ENCODE measurements around the gene ICAM3. TPM values are rescaled to one million over a fixed set of nuclear protein-coding genes. Genes with fewer than 3 reads are reported as not detected.

ICAM3 gene
- total RNA-seq, 1 experiment from 2014 or later, result 5.0 TPM

DNA sequence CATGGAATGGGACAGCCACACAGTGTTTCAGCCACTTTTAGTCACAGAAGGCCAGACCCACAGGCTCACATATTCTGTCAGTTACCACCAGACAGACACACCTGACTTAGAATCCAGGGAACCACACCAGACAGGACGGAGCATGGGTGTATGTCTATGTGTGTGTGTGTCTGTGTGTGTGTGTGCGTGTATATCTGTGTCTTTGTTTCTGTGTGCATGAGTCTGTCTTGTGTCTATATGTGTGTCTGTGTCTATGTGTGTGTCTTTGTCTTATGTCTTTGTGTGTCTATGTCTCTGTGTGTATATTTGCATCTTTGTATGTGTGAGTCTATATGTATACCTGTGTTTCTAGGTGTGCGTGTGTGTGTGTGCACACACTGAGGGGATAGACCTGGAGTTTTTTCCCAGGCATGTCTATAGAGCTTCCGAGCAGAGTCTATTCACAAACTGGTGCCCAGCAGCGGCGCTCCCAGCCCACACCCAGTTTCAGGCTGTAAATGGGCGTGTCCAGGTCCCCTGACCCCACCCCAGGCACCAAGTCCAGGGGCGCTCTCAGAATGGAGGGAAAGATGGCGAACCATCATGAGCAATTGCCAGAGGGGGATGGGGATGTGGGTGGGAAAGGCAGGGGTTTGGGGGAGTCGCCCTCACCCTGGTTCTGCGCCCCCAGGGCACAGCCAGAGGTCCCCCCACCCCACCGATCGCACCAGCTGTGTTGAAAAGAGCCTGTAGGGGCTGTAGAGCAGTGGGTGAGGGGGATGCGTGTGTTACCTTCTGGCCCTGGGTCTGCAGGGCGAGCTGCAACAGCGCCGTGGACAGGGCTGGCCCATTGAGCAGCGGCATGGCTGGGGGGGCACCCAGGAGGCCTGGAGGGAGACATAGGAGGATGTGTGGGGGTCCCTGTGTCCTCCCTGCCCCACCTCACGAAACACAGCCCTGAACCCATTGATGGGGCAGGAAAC is 17.3 kb downstream of the ICAM3 start:
- DNase-seq (ENCODE audit: extremely low read depth, low read depth), result no peak

GRCh38 chr19:10321417-10321797 is 18.0 kb downstream of the ICAM3 start:
- DNase-seq (ENCODE audit: extremely low read depth, low read depth), result no peak

- no peak for DNase-seq (ENCODE audit: extremely low read depth, low read depth)
These were observed 18.6 kb downstream of the ICAM3 start for GRCh38 chr19:10320602-10321416.

GRCh38 chr19:10318807-10319682 is 20.4 kb downstream of the ICAM3 start:
- DNase-seq (ENCODE audit: extremely low read depth, low read depth), result no peak

DNA sequence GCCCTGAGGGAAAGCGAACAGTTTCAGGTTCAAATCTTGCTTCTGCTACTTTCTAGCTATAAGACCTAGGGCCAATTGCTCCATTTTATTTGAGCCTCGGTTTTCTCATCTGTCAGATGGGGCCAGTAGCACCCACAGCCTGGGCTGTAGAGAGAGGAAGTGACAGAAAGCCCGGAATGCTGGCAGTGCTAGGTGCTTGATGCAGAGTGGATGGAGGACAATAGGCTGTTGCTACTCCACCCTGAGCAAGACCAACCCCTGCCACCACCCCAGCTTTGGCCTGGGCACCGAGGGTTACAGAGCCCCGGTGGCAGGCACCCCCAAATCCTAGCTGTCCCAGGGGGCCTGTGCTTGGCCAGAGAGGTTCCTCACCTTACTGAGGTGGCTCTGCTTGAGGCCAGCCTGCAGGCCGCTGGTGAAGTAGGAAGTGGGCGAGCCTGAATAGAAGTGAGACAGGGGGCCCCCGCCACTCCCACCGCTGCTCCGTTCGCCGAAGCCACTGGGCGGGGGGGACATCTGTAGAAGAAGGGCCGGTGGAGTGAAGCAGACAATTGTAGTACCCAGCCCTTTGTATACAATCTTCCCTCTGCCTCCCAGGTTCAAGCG is 21.5 kb downstream of the ICAM3 start:
- DNase-seq (ENCODE audit: extremely low read depth, low read depth), result no peak

- no peak for DNase-seq (ENCODE audit: extremely low read depth, low read depth)
These were observed 22.2 kb downstream of the ICAM3 start for GRCh38 chr19:10317045-10317856.

DNA sequence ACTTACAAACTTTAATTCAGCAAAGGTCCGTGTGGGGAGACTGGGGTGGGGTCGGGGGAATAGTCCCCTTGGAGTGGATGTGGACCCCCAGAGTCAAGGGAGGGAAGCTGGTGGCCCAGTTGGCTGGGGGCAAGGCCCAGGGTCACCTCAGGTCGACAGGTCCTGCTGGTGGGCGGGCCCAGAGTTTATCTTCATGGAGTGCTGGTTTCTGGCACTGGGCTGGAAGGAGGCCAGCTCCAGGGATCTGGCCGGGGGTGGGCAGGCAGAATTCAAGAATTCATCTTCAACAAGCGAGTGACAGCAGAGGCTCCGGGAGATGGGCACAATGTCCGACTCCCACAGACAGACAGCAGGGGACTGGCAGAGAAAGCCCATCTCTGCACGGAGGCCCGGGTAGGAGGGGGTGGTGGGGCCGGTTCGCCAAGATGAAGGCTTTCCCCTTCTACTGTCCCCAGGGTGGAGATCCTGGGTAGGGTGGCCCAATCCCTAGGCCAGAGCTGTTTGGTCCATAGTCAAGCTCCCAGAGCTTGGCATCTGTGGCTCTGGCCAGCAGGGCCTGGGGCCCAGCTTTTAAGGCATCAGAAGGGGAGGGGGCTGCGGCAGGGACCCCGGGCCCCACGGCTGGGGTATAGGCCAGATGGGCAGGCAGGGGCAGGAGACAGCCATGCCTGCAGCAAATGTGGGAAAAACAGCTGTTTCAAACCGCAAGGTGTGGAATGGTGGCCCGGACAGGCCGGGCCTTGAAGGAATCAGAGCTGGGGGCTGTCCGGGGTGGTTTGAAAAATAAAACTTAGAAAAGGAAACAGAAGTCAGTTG is 23.0 kb downstream of the ICAM3 start:
- DNase-seq (ENCODE audit: extremely low read depth, low read depth), result no peak

DNA sequence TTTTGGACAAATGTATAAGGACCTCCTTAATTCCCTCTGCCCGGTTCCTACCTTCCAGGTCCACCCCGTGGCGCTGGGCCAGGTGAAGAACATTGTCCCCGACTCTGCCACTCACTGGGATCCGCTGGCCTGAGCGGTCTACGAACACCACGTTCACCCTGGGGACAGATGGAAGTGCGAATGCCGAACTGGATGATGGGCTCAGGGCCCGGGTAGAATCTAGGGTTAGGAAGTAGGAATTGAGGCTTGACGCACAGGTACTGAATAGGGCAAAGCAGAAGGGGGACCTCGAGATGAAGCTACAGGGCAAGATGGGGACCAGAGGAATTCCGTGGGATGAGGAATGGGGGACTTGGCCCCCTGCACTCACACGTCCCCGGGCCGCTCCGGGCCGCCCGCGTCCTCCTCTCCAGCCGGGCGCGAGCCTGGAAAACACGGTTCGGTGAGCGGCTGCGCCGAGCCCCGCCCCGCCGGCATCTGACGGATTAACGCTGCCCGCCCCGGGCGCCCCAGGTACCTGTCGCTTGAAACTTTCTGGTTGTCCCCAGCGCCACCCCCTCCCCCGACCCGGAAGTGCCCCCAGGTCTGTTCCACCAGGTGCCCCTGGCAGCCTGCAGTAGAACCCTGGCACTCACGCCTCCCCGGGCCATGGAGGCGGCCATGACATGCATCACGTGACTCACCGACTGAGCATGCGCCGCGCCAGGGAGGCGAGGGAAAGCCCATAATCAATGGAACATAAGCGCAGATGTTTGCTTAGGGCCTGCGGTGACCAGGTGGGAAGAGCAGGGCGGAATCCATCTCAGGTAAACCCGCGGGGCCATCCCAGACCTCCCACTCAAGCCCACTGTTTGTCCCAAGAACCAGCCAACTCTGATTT is 23.8 kb downstream of the ICAM3 start, which contains the start of gene FDX2:
TSS of gene FDX2 (minus strand) at position 681 of the 880 bp plus-strand sequence. CDS start at position 662, 19 bp downstream.
- peak; percentile 64 for DNase-seq (ENCODE audit: extremely low read depth, low read depth)

DNA sequence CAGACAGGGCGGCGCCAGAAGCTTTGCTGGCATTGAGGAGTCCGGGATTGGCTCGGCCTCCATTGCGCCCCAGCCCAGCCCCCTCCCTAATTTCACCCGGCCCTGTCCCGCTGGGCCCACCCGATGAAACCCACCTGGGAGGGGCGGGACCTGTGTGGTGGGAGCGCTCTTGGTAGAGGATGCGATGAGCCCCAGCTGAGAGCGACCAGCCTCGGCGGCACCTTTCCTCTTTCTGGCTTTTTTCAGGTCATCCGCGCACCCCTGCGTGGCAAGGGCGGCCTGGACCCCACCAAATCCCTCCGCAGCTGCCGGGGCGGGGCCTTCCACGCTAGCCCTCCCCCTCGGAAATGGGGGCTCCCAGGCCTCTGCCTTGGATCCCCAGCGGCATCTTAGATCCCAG is 30.0 kb downstream of the ICAM3 start, which contains the start of gene ZGLP1:
TSS of gene ZGLP1 (minus strand) at position 393 of the 400 bp plus-strand sequence.
- DNase-seq (ENCODE audit: extremely low read depth, low read depth), result no peak

DNA sequence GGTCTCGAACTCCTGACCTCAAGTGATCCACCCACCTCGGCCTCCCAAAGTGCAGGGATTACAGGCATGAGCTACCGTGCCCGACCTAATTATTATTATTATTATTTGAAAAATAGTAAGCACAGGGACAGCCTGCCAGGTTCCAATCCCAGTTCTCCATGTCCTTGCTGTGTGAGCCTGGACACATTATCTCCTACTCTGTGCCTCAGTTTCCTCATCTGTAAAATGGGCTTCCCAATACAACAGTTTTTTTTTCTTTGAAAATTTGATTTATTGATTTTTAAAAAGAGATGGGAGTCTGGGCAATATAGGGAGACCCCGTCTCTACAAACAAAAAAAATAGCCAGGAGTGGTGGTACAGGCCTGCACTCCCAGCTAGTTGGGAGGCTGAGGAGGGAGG is 33.1 kb downstream of the ICAM3 start:
- no peak for DNase-seq (ENCODE audit: extremely low read depth, low read depth)

DNA sequence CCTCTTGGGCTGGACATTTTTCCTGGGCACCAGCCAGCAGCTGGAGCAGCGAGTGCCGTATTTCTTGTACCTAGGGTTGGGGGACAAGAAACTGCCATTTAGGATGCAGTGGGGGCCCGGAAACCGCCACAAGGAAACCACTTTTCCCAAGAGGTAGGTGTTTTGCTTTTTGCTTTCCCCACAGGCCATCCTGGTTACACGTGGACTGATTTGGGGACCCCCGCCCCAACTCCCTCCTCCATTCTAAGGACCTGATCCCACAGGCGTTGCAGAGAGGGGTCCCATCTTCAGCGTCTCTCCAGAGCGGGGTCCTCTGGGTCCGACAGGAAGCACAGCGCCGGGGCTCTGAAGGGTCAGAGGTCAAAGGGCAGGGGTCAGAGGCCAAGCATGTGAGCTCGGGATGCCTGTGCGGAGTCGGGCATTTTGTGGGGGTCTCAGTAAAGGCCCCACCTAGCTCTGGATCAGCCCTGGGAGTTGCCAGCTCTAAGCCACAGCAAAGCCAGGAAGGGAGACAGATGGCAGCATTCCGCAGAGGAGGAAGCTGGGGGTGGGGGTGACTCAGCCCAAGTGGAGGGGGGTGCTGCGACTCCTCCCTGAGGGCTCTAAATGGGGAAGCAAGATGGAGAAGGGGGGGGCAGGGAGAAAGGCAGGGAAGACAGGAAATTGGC is 34.2 kb downstream of the ICAM3 start:
- DNase-seq (ENCODE audit: extremely low read depth, low read depth), result no peak

DNA sequence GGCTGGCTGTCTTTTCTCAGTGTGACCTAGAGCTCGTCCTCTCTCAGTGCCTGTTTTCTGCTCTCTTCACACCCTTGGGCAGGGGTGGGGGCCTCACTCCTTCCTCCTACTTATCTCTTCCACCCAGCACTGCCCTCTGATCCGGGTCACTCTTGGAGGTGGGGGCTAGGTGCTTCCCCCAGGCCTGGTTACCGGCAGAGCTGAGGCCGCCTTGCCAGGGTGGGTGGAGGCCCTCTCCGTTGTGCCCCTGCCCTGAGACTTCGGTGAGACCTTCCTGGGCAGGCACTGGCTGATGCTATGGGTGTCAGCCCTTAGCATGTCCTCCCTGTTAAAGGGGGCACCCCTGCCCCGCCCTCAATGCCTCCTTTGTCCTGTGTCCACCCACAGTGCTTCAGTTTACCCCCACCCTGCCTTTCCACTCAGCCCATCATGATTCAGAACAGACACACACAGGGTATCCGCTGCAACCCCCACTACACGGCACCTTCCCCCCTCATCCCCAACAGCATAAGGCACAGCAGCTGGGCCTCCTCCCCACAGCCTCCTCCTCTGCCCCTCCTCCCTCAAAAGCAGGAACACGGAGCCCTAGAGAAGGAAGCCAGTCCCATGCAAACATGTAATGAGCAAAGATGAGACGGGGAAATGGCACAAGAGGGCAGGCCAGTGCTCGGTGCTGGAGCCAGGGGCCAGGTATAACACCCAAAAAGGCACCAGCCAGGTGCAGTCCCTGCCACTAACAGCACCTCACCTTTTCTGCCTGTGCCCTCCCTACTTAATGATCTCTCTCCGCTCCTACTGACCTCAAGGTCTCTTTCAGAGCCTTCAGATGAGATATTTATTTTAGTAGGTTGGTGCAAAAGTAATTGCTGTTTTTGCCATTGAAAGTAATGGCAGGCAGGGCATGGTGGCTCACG is 39.6 kb downstream of the ICAM3 start:
- no peak for DNase-seq (ENCODE audit: extremely low read depth, low read depth)

DNA sequence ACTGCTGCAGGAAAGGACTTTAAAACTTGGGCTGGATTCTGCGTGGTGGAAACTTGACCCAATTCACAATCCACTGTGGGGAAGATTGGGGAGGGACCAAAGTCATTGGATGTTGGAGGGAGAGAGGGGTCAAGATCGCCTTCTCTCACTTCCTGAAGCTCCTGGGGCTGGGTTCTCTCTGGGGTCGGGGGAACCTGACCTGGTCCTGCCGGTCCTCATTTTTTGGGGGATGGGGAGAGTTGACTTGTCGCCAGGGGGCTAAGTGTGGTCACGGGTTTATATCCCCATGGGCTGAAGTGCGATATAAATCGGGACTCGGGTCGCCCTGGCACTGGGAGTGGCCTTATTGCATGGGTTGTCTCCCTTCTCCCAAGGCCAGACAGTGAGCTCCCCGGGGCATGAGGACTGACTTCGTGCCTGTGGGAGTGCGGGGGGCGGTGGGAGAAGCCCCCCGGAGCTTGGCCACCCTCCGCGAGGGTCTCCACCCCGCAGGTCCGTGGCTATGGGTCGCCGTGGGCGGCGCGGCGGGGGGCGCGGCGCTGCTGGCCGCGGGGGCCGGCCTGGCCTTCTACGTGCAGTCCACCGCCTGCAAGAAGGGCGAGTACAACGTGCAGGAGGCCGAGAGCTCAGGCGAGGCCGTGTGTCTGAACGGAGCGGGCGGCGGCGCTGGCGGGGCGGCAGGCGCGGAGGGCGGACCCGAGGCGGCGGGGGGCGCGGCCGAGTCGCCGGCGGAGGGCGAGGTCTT is 43.4 kb downstream of the ICAM3 start:
- no peak for DNase-seq (ENCODE audit: extremely low read depth, low read depth)

GRCh38 chr19:10295305-10295846 is 44.0 kb downstream of the ICAM3 start:
- DNase-seq (ENCODE audit: extremely low read depth, low read depth), result no peak

GRCh38 chr19:10294368-10294697 is 45.1 kb downstream of the ICAM3 start:
- no peak for DNase-seq (ENCODE audit: extremely low read depth, low read depth)
